K562 (cell line): ENCODE measurements around the gene DDX54. TPM values are rescaled to one million over a fixed set of nuclear protein-coding genes. Genes with fewer than 3 reads are reported as not detected.

ENCODE experiments used
- ATAC-seq: fragments of 200-7000 bp; cut with Tn5 transposase; 3 replicates; pipeline ENCODE4 v1.9.1; 2020; ENCODE audit warnings: moderate library complexity
- BruUV-seq: library from RNA; stranded (reverse); fragments of 400-500 nt; replicated peaks from 2 replicates; lab custom pipeline; 2021; lab: Mats Ljungman, UMichigan
- CTCF ChIA-PET: fragments of 300-600 bp; formaldehyde crosslinking; extraction: SDS; loops from one replicate; lab custom pipeline; 2021; ENCODE audit warnings: low intra/inter-chr PET ratio; lab: Yijun Ruan, JAX
- POLR2A ChIA-PET: fragments of 300-600, 350-650 bp; sonication (Branson Sonifier 250); formaldehyde crosslinking; extraction: SDS; loops from one replicate; lab custom pipeline; 2021; ENCODE audit warnings: antibody characterized with exemption, inconsistent platforms; lab: Yijun Ruan, JAX
- DNase-seq, 4 experiments: peaks; one replicate each; pipeline versions ENCODE4 v3.0.0 to v3.0.0-alpha.2; 2011 to 2018; ENCODE audit warnings: low spot score in 3 of 4, mixed read lengths in 3 of 4; ENCODE audit errors: extremely low read depth in 1 of 4
- FAIRE-seq: peaks from 2 replicates; lab custom pipeline; 2011; peaks lifted over from hg19 to GRCh38; lab: Jason Lieb, UNC
- H2AFZ ChIP-seq: 2 replicates; pipeline ENCODE4 v1.6.0; 2011; ENCODE audit warnings: low read depth, low read length, control low read depth, inconsistent platforms
- H3K27ac ChIP-seq: fragments of 200-600 bp; 3 replicates; pipeline ENCODE4 v1.8.0; 2011; ENCODE audit warnings: low read depth, mild to moderate bottlenecking, control low read depth, inconsistent platforms, low read length, moderate library complexity, mixed read lengths; ENCODE audit errors: extremely low read depth
- H3K27me3 ChIP-seq, 2 experiments: fragments of 300-600 bp in 1 of 2; 2 replicates in 1 of 2; 3 replicates in 1 of 2; pipeline versions ENCODE4 v1.6.0 to v1.8.0; 2011; ENCODE audit warnings: inconsistent platforms in 2 of 2, low read length in 2 of 2, mild to moderate bottlenecking in 1 of 2, mixed read lengths in 1 of 2, moderate library complexity in 1 of 2; ENCODE audit not compliant: control insufficient read depth in 2 of 2, insufficient read depth in 2 of 2
- H3K36me3 ChIP-seq: fragments of 300-600 bp; 3 replicates; pipeline ENCODE4 v1.8.0; 2011; ENCODE audit warnings: mild to moderate bottlenecking, low read length, inconsistent platforms; ENCODE audit not compliant: control insufficient read depth, insufficient read depth
- H3K4me1 ChIP-seq, 2 experiments: fragments of 200-600 bp in 1 of 2; replicated peaks in 1 of 2; 2 replicates in 1 of 2; 3 replicates in 1 of 2; pipeline versions ENCODE4 v1.5.1 to v1.8.0; 2011; ENCODE audit warnings: inconsistent platforms in 2 of 2, low read length in 2 of 2, mild to moderate bottlenecking in 1 of 2, mixed read lengths in 1 of 2, moderate library complexity in 1 of 2; ENCODE audit not compliant: control insufficient read depth in 2 of 2, insufficient read depth in 2 of 2
- H3K4me2 ChIP-seq: 2 replicates; pipeline ENCODE4 v1.6.1; 2011; ENCODE audit warnings: low read length, control low read depth, inconsistent platforms, mixed read lengths; ENCODE audit not compliant: insufficient read depth
- H3K4me3 ChIP-seq: fragments of 200-600 bp; sonication (generic), shearing (Covaris generic); 2 replicates; pipeline ENCODE4 v1.5.1; 2016; ENCODE audit warnings: control low read depth, inconsistent platforms
- H3K79me2 ChIP-seq: fragments of 200-600 bp; 3 replicates; pipeline ENCODE4 v1.8.0; 2011; ENCODE audit warnings: low read length, inconsistent platforms; ENCODE audit not compliant: control insufficient read depth, insufficient read depth
- H3K9ac ChIP-seq, 2 experiments: 2 replicates each; pipeline versions ENCODE4 v1.6.0 to v1.6.1; 2011; ENCODE audit warnings: low read depth in 2 of 2, low read length in 2 of 2, control low read depth in 1 of 2, inconsistent platforms in 1 of 2, mild to moderate bottlenecking in 1 of 2, mixed read lengths in 1 of 2; ENCODE audit not compliant: insufficient read depth in 1 of 2
- H3K9me1 ChIP-seq: one replicate; pipeline ENCODE4 v1.6.0; 2011; ENCODE audit warnings: inconsistent platforms, mild to moderate bottlenecking, low read length, moderate library complexity; ENCODE audit not compliant: control insufficient read depth, insufficient read depth
- H3K9me3 ChIP-seq: replicated peaks from 2 replicates; pipeline ENCODE4 v1.5.1; 2011; ENCODE audit warnings: low read depth, low read length, inconsistent platforms; ENCODE audit not compliant: control insufficient read depth, insufficient read depth
- H4K20me1 ChIP-seq: replicated peaks from 2 replicates; pipeline ENCODE4 v1.6.1; 2011; ENCODE audit warnings: low read length, inconsistent platforms, mixed read lengths; ENCODE audit not compliant: control insufficient read depth, insufficient read depth
- POLR2AphosphoS5 ChIP-seq: IDR thresholded peaks from 2 replicates; pipeline ENCODE4 v1.6.1; 2011; ENCODE audit warnings: mild to moderate bottlenecking, low read depth, low read length, moderate library complexity; ENCODE audit not compliant: control insufficient read depth, insufficient read depth
- SOX6 ChIP-seq: fragments of 450-650 bp; IDR thresholded peaks from 2 replicates; pipeline ENCODE4 v1.6.1; 2014; ENCODE audit warnings: mild to moderate bottlenecking
- VEZF1 ChIP-seq: fragments of 200-800 bp; sonication (Bioruptor generic); IDR thresholded peaks from 2 replicates; pipeline ENCODE4 v1.6.1; 2017; ENCODE audit warnings: missing genetic modification characterization, missing compliant biosample characterization
- ZBTB49 ChIP-seq: sonication (generic); formaldehyde crosslinking; IDR thresholded peaks from 2 replicates; pipeline ENCODE4 v1.8.0; 2022; ENCODE audit warnings: missing genetic modification reagents, mild to moderate bottlenecking, borderline replicate concordance
- WGBS: fragments of 100-300 bp; shearing (Covaris generic); methylation state at CpG from one replicate; pipeline ENCODE4 v1.1.6; 2016; ENCODE audit warnings: low coverage, mixed read lengths; ENCODE audit not compliant: insufficient coverage; ENCODE audit errors: missing lambda C conversion rate; 5-methylcytosine and 5-hydroxymethylcytosine counted together
- in situ Hi-C: fragments of 300-500 bp; cut with MboI; formaldehyde crosslinking; loops from 4 replicates; pipeline ENCODE4 v1.15.0; 2018; ENCODE audit warnings: inconsistent platforms, mixed read lengths
- intact Hi-C: fragments of 100-400 bp; cut with micrococcal nuclease; formaldehyde crosslinking; loops from 2 replicates; pipeline ENCODE4 v1.14.2; 2022
- polyA plus RNA-seq, 8 experiments: library from polyadenylated mRNA; depleted of rRNA in 4 of 8; stranded (reverse) in 5 of 8; unstranded in 3 of 8; fragments of >200 nt; fragmentation: Nextera tagmentation in 2 of 8; fragmentation: Illumina TruSeq in 1 of 8; extraction: Ambion mirVana in 2 of 8; extraction: Trizol in 1 of 8; gene quantifications; 2 replicates each; pipeline versions ENCODE4 v1.2.1 to v1.2.3, GENCODE V29; 2011 to 2014; ENCODE audit warnings: inconsistent platforms in 1 of 8, missing spikeins in 1 of 8
- total RNA-seq, 7 experiments: library from RNA; depleted of rRNA in 6 of 7; stranded (reverse); fragments of >200 nt in 6 of 7; fragmentation: Illumina TruSeq in 2 of 7; extraction: Trizol in 2 of 7; gene quantifications; 2 replicates each; pipeline versions ENCODE4 v1.2.1 to v1.2.3, GENCODE V29; 2011 to 2021; ENCODE audit warnings: low replicate concordance in 1 of 7

Gene DDX54
- total and polyA plus RNA-seq, 9 of the 15 experiments (the other 6 are each of a cell fraction or from before 2014, with no cell fraction given), result 1.4 to 135 (median 51.4) TPM

GRCh38 chr12:113208041-113208934 lies 23.0 kb upstream of the DDX54 start:
- peak overlapping the region; percentile 7 to 15; a peak in 1 of 4 replicates for H3K9ac ChIP-seq
- no peaks in the 10 kb centered on the region for H3K9me3 ChIP-seq
- FAIRE-seq (peak; percentile 63), ATAC-seq (peak; percentile 60), DNase-seq (peak in 1 of 4 experiments; percentile 34)
- H3K27me3 ChIP-seq, result no peaks in the 10 kb centered on the region
- no peaks in the 10 kb centered on the region for H4K20me1 ChIP-seq
- no peak overlapping the region; the same call in 1 of the 2 replicates for H3K4me2 ChIP-seq
- no TSS peak for BruUV-seq
- in situ Hi-C loops, result no loop called here
- H3K27ac ChIP-seq, result peak overlapping the region; percentile 6; the same call in 1 of the 3 replicates
- intact Hi-C loops, result no loop called here
- POLR2A ChIA-PET, result interaction anchor here (0.5 to 0.9 kb wide), 6 partner anchors 13 to 374 kb away, joined by 3 to 5 read pairs (median 3); partner anchors contain the start of gene TPCN1
- no peak overlapping the region for H3K4me3 ChIP-seq
- H3K9me1 ChIP-seq, result no peaks in the 10 kb centered on the region
- no peaks in the 10 kb centered on the region for H3K36me3 ChIP-seq
- CTCF ChIA-PET, result no interaction called here
- H3K79me2 ChIP-seq, result no peaks in the 10 kb centered on the region
- peak overlapping the region; percentile 78 for H2AFZ ChIP-seq
- peaks cover 23 to 29% of the 10 kb centered on the region in 2 experiments for H3K4me1 ChIP-seq
- WGBS, result 28% methylated on average over 10 of the region's 10 CpGs
- TF ChIP-seq VEZF1, result peak; percentile 14; the same call in 1 of the 2 replicates
- TF ChIP-seq POLR2AphosphoS5, result no peak
- TF ChIP-seq SOX6, result peak; percentile 86
- TF ChIP-seq ZBTB49 (CRISPR knock-in tag), result no peak
